PFSK-1 (cell line): Measurements from ENCODE around the gene SLC2A10.

Source experiments
- FOXP2 ChIP-seq: optimal IDR thresholded peaks from 2 replicates; pipeline ENCODE3; 2011; ENCODE audit warnings: borderline replicate concordance, control low read depth, inconsistent platforms; ENCODE audit not compliant: insufficient read depth; ENCODE audit errors: extremely low read length, extremely low read depth
- POLR2AphosphoS5 ChIP-seq: IDR thresholded peaks from 2 replicates; pipeline ENCODE4 v1.6.1; 2012; ENCODE audit warnings: low read depth, mild to moderate bottlenecking, control low read depth, low read length, moderate library complexity
- REST ChIP-seq, 2 experiments: IDR thresholded peaks; 2 replicates each; pipeline versions ENCODE4 v1.6.1 to v1.8.0; 2011 to 2012; ENCODE audit warnings: low read depth in 2 of 2, low read length in 2 of 2, control low read depth in 1 of 2, inconsistent platforms in 1 of 2, mild to moderate bottlenecking in 1 of 2, moderate library complexity in 1 of 2; ENCODE audit not compliant: insufficient read depth in 1 of 2
- SIN3A ChIP-seq: IDR thresholded peaks from 2 replicates; pipeline ENCODE4 v1.6.1; 2012; ENCODE audit warnings: mild to moderate bottlenecking, low read length, moderate library complexity, borderline replicate concordance; ENCODE audit not compliant: insufficient read depth
- TAF1 ChIP-seq: IDR thresholded peaks from 2 replicates; pipeline ENCODE4 v1.6.1; 2012; ENCODE audit warnings: low read length, control low read depth, borderline replicate concordance; ENCODE audit not compliant: insufficient read depth

Gene SLC2A10

GRCh38 chr20:46673394-46674252, 35.8 kb upstream of the SLC2A10 start:
- no peak for TF ChIP-seq REST (IDR thresholded peaks at IDR 0.05; ENCODE audit: insufficient read depth in 1 of 2, low read depth in 2 of 2, low read length in 2 of 2)
- no peak for TF ChIP-seq FOXP2
- no peak for TF ChIP-seq SIN3A
- no peak for TF ChIP-seq POLR2AphosphoS5
- TF ChIP-seq TAF1 = no peak

GRCh38 chr20:46674253-46675083, 35.0 kb upstream of the SLC2A10 start:
- TF ChIP-seq TAF1 (no peak), FOXP2 (no peak), POLR2AphosphoS5 (no peak), SIN3A (no peak), REST (IDR thresholded peaks at IDR 0.05; ENCODE audit: insufficient read depth in 1 of 2, low read depth in 2 of 2, low read length in 2 of 2) (no peak)

- TF ChIP-seq FOXP2 (no peak), REST (IDR thresholded peaks at IDR 0.05; ENCODE audit: insufficient read depth in 1 of 2, low read depth in 2 of 2, low read length in 2 of 2) (no peak), POLR2AphosphoS5 (no peak), SIN3A (no peak), TAF1 (no peak)
Measured at GRCh38 chr20:46677608-46678007, 31.8 kb upstream of the SLC2A10 start.

GRCh38 chr20:46678516-46678915, 30.9 kb upstream of the SLC2A10 start:
- TF ChIP-seq SIN3A = no peak
- TF ChIP-seq POLR2AphosphoS5 = no peak
- TF ChIP-seq TAF1 = no peak
- no peak for TF ChIP-seq REST (IDR thresholded peaks at IDR 0.05; ENCODE audit: insufficient read depth in 1 of 2, low read depth in 2 of 2, low read length in 2 of 2)
- TF ChIP-seq FOXP2 = no peak
